ENCODE results near the gene SLC36A3. TPM values are rescaled to one million over a fixed set of nuclear protein-coding genes. Genes with fewer than 3 reads are reported as not detected.

SLC36A3 gene
- total RNA-seq, 2 donors from 2014 or later: 0.28 TPM; not detected in 1

DNA sequence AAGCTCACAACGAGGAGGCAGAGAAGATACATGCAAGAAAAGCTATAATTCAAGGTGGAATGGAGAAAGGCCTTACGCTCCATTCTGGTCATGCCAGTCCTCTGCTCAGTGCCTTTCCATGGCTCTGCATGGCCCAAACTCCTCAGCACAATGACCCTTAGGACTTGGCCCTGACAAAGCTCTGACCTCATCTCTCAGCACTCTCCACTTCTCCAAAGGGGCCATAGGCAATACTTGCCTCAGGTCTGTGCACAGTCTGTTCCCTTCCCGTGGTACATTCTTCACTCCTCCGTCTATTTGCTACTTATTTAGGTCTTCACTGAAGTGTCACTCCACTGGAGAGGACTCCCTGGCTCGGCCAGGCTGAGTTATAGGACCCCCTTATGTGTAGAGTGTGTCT lies 24.7 kb downstream of the SLC36A3 start:
- TF ChIP-seq POLR2A (IDR thresholded peaks at IDR 0.05): no peak
- no peak for TF ChIP-seq POLR2AphosphoS5 (IDR thresholded peaks at IDR 0.05)
- TF ChIP-seq, protein P1, sequence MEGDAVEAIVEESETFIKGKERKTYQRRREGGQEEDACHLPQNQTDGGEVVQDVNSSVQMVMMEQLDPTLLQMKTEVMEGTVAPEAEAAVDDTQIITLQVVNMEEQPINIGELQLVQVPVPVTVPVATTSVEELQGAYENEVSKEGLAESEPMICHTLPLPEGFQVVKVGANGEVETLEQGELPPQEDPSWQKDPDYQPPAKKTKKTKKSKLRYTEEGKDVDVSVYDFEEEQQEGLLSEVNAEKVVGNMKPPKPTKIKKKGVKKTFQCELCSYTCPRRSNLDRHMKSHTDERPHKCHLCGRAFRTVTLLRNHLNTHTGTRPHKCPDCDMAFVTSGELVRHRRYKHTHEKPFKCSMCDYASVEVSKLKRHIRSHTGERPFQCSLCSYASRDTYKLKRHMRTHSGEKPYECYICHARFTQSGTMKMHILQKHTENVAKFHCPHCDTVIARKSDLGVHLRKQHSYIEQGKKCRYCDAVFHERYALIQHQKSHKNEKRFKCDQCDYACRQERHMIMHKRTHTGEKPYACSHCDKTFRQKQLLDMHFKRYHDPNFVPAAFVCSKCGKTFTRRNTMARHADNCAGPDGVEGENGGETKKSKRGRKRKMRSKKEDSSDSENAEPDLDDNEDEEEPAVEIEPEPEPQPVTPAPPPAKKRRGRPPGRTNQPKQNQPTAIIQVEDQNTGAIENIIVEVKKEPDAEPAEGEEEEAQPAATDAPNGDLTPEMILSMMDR (IDR thresholded peaks at IDR 0.05): no peak
- H3K27me3 ChIP-seq (replicated peaks; ENCODE audit: insufficient read depth): no peaks in the 10 kb centered on the region
- DNase-seq (ENCODE audit: low spot score): no peak
- H3K27ac ChIP-seq: no peak overlapping the region
- 81% methylated on average over 5 of the region's 5 CpGs for WGBS
- H3K4me1 ChIP-seq (replicated peaks): no peaks in the 10 kb centered on the region
- no peaks in the 10 kb centered on the region for H3K9me3 ChIP-seq
- no peaks in the 10 kb centered on the region for H3K36me3 ChIP-seq
- no peak overlapping the region for H3K4me3 ChIP-seq
- intact Hi-C loops (cut with DNase I): no loop called here

DNA sequence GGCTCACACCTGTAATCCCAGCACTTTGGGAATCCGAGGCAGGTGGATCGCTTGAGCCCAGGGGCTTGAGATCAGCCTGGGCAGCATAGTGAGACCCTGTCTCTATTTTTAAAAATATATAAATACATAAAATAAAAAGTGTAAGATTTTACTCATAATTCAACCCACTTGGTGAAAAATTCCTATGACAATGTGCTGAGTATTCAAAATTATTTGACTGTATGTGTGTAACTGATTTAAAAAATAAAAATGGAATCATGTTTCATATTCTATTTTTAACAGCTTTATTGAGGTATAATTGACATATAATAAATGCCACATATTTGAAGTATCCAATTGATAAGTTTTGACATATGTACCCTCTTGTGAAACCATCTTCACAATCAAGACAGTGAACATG lies 27.8 kb downstream of the SLC36A3 start:
- no peak for DNase-seq (ENCODE audit: low spot score)
- Histone ChIP-seq H3K4me3 (no peak overlapping the region), H3K27ac (no peak overlapping the region), H3K9me3 (no peaks in the 10 kb centered on the region), H3K36me3 (no peaks in the 10 kb centered on the region), H3K27me3 (replicated peaks; ENCODE audit: insufficient read depth) (no peaks in the 10 kb centered on the region), H3K4me1 (replicated peaks) (no peaks in the 10 kb centered on the region)
- TF ChIP-seq, protein P1 (IDR thresholded peaks at IDR 0.05): no peak
- TF ChIP-seq POLR2A (IDR thresholded peaks at IDR 0.05) (no peak), POLR2AphosphoS5 (IDR thresholded peaks at IDR 0.05) (no peak)
- intact Hi-C loops (cut with DNase I): no loop called here
- WGBS: 91% methylated on average over 2 of the region's 2 CpGs

DNA sequence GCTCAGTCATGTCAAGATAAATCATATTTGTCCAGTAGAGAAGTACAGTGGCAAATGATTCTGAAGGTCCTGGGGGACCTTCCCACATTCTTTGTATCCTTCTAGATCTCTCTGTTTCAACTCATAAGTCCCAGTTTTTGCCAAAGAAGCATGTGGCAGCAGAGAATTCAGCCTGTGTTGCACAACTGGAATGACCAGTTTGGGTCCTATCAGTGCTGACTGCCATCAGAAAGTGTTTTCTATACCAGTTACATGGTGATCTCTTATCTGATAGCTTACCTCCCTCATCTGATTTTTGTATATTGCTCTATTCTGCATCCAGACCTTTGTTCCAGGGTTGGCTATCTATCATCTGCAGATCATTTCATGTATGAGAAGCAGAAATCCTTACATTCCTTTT lies 28.9 kb downstream of the SLC36A3 start:
- peak; percentile 59 for DNase-seq (ENCODE audit: low spot score)
- intact Hi-C loops (cut with DNase I): no loop called here

DNA sequence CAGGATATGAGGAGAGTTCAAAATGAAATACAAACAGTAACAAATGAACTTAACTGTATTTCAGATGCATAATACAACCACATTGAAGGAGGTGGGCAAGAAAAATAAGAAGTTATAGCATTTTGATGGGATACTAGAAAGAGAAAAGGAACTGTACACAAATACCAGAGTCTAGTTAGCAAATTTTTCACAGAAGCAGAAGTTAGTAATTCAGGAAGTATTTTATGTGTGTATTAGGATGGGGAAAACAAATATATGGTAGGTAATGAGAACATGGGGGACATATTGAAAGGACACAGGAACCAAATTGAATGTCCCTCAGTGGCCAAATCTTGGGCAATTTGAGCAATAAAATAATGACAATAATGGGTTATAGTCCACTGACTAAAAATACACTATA lies 32.2 kb downstream of the SLC36A3 start:
- DNase-seq (ENCODE audit: low spot score): no peak
- Histone ChIP-seq H3K27me3 (replicated peaks; ENCODE audit: insufficient read depth) (no peaks in the 10 kb centered on the region), H3K4me1 (replicated peaks) (no peaks in the 10 kb centered on the region), H3K27ac (no peak overlapping the region), H3K4me3 (no peak overlapping the region), H3K36me3 (peaks cover 0 to 8% of the 10 kb centered on the region in 2 donors), H3K9me3 (no peaks in the 10 kb centered on the region)
- intact Hi-C loops (cut with DNase I): no loop called here
- TF ChIP-seq POLR2AphosphoS5 (IDR thresholded peaks at IDR 0.05) (no peak), POLR2A (IDR thresholded peaks at IDR 0.05) (no peak)
- TF ChIP-seq, protein P1 (IDR thresholded peaks at IDR 0.05): no peak

More for the DNA sequence above, 28.9 kb downstream of the SLC36A3 start:
- H3K27ac ChIP-seq: peak overlapping the region in 1 of 2 donors; percentile 33
- H3K36me3 ChIP-seq: no peaks in the 10 kb centered on the region
- TF ChIP-seq, protein P1 (IDR thresholded peaks at IDR 0.05): no peak
- TF ChIP-seq POLR2AphosphoS5 (IDR thresholded peaks at IDR 0.05) (peak; percentile 76), POLR2A (IDR thresholded peaks at IDR 0.05) (no peak)
- no peaks in the 10 kb centered on the region for H3K9me3 ChIP-seq
- no peak overlapping the region for H3K4me3 ChIP-seq
- no peaks in the 10 kb centered on the region for H3K27me3 ChIP-seq (replicated peaks; ENCODE audit: insufficient read depth)
- no peaks in the 10 kb centered on the region for H3K4me1 ChIP-seq (replicated peaks)

DNA sequence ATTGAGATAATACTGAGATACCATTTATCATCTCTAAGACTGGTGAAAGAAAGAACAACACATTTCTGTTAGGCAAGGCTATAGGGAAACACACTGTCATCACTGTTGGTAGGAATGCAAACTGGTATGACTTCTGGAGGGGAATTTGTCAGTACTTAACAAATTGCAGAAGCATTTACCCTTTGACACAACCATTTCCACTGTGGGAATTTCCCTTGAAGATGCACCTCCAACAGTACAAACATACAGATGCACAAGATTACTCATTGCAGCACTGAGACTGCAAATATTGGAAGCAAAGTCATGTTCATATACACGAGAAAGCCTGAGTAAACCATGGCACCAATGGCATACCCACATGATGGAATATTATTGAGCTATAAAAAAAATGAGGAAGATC lies 33.0 kb downstream of the SLC36A3 start:
- TF ChIP-seq POLR2AphosphoS5 (IDR thresholded peaks at IDR 0.05) (no peak), POLR2A (IDR thresholded peaks at IDR 0.05) (no peak)
- TF ChIP-seq, protein P1 (IDR thresholded peaks at IDR 0.05): no peak
- H3K4me3 ChIP-seq: no peak overlapping the region
- intact Hi-C loops (cut with DNase I): no loop called here
- 63% methylated on average over 1 of the region's 1 CpG for WGBS
- no peaks in the 10 kb centered on the region for H3K4me1 ChIP-seq (replicated peaks)
- DNase-seq (ENCODE audit: low spot score): no peak
- H3K36me3 ChIP-seq: peaks cover 0 to 8% of the 10 kb centered on the region in 2 donors
- H3K27me3 ChIP-seq (replicated peaks; ENCODE audit: insufficient read depth): no peaks in the 10 kb centered on the region
- no peak overlapping the region for H3K27ac ChIP-seq
- no peaks in the 10 kb centered on the region for H3K9me3 ChIP-seq
